NOMO-1 (cell line): ENCODE data around the gene TUT7.
A peak's percentile ranks its signal among the peaks of the same experiment; 100 is the strongest.
"Not testable (repeated sequence)": the region's sequence is repeated elsewhere in the genome, so short reads cannot be mapped to it uniquely, and the experiment has no call there.

Source experiments
- DNase-seq, 2 experiments: peaks; one replicate each; lab custom pipeline; 2025; ENCODE audit not compliant: unreplicated experiment in 2 of 2; lab: John Stamatoyannopoulos, UW

The TUT7 gene

GRCh38 chr9:86354011-86354817 lies at the start of gene TUT7:
TUT7 (minus strand) TSS chr9:86354410; CDS start chr9:86353199, 1,211 bp downstream.
- DNase-seq, result peak; percentile 61 to 84

GRCh38 chr9:86402591-86402990 lies 48.4 kb upstream of the TUT7 start:
- no peak for DNase-seq

- no peak for DNase-seq
Measured at GRCh38 chr9:86396412-86396811, 42.2 kb upstream of the TUT7 start.

GRCh38 chr9:86390184-86390583 lies 36.0 kb upstream of the TUT7 start:
- DNase-seq, result not testable (repeated sequence)

GRCh38 chr9:86389628-86390027 lies 35.4 kb upstream of the TUT7 start:
- DNase-seq, result peak; percentile 48 to 60

- no peak for DNase-seq
Measured at GRCh38 chr9:86387376-86387775, 33.2 kb upstream of the TUT7 start.

GRCh38 chr9:86383000-86383399 lies 28.8 kb upstream of the TUT7 start:
- not testable (repeated sequence) for DNase-seq

GRCh38 chr9:86376016-86376415 lies 21.8 kb upstream of the TUT7 start:
- DNase-seq, result no peak

GRCh38 chr9:86369810-86370209 lies 15.6 kb upstream of the TUT7 start:
- no peak for DNase-seq

- peak; percentile 25 to 62 for DNase-seq
Measured at GRCh38 chr9:86368871-86369521, 14.8 kb upstream of the TUT7 start.

GRCh38 chr9:86361176-86361575 lies 7.0 kb upstream of the TUT7 start:
- DNase-seq, result no peak

- peak in 1 of 2 experiments; percentile 4 for DNase-seq
Measured at GRCh38 chr9:86359151-86359879, 5.1 kb upstream of the TUT7 start.

GRCh38 chr9:86356871-86357866 lies 3.0 kb upstream of the TUT7 start:
- no peak for DNase-seq

GRCh38 chr9:86355814-86356213 lies 1.6 kb upstream of the TUT7 start:
- no peak for DNase-seq

GRCh38 chr9:86354818-86355309 lies 654 bp upstream of the TUT7 start:
- DNase-seq, result no peak

- no peak for DNase-seq
Measured at GRCh38 chr9:86353655-86354010, 577 bp downstream of the TUT7 start.

GRCh38 chr9:86352440-86353077 lies 1.7 kb downstream of the TUT7 start:
- no peak for DNase-seq

GRCh38 chr9:86351880-86352279 lies 2.3 kb downstream of the TUT7 start:
- no peak for DNase-seq

GRCh38 chr9:86350006-86350760 lies 4.0 kb downstream of the TUT7 start:
- DNase-seq, result peak; percentile 35 to 47
